NCI-H1417 treated with DMSO at 0.1 percent for 48 hours (cell line): ENCODE measurements around the gene TNNI3K.

Experiments used
- DNase-seq: peaks from one replicate; lab custom pipeline; 2025; lab: John Stamatoyannopoulos, UW

TNNI3K gene

GRCh38 chr1:74434321-74434720 is 199.1 kb downstream of the TNNI3K start:
- DNase-seq, result no peak

GRCh38 chr1:74436078-74436477 is 200.9 kb downstream of the TNNI3K start:
- peak; percentile 7 for DNase-seq

- DNase-seq, result no peak
Observed at GRCh38 chr1:74437035-74437434, 201.8 kb downstream of the TNNI3K start.

- DNase-seq, result no peak
Observed at GRCh38 chr1:74452035-74452434, 216.8 kb downstream of the TNNI3K start.

GRCh38 chr1:74453277-74453676 is 218.1 kb downstream of the TNNI3K start:
- no peak for DNase-seq

GRCh38 chr1:74455390-74455789 is 220.2 kb downstream of the TNNI3K start:
- no peak for DNase-seq

GRCh38 chr1:74457253-74457652 is 222.1 kb downstream of the TNNI3K start:
- no peak for DNase-seq

- no peak for DNase-seq
Observed at GRCh38 chr1:74463333-74463988, 228.3 kb downstream of the TNNI3K start.

- no peak for DNase-seq
Observed at GRCh38 chr1:74464037-74464436, 228.8 kb downstream of the TNNI3K start.

GRCh38 chr1:74465193-74465681 is 230.1 kb downstream of the TNNI3K start:
- no peak for DNase-seq

- peak; percentile 58 for DNase-seq
Observed at GRCh38 chr1:74467786-74468377, 232.7 kb downstream of the TNNI3K start.

- no peak for DNase-seq
Observed at GRCh38 chr1:74468982-74469603, 233.9 kb downstream of the TNNI3K start.

- no peak for DNase-seq
Observed at GRCh38 chr1:74470251-74470650, 235.1 kb downstream of the TNNI3K start.

GRCh38 chr1:74470936-74471335 is 235.7 kb downstream of the TNNI3K start:
- DNase-seq, result no peak

- DNase-seq, result no peak
Observed at GRCh38 chr1:74471470-74471869, 236.3 kb downstream of the TNNI3K start.

GRCh38 chr1:74474585-74474984 is 239.4 kb downstream of the TNNI3K start:
- no peak for DNase-seq

GRCh38 chr1:74478979-74479378 is 243.8 kb downstream of the TNNI3K start:
- DNase-seq, result no peak

- DNase-seq, result no peak
Observed at GRCh38 chr1:74480068-74480467, 244.9 kb downstream of the TNNI3K start.

GRCh38 chr1:74481607-74482006 is 246.4 kb downstream of the TNNI3K start:
- DNase-seq, result no peak

GRCh38 chr1:74485622-74486021 is 250.4 kb downstream of the TNNI3K start:
- no peak for DNase-seq

- no peak for DNase-seq
Observed at GRCh38 chr1:74486036-74486435, 250.8 kb downstream of the TNNI3K start.

- no peak for DNase-seq
Observed at GRCh38 chr1:74496669-74497068, 261.5 kb downstream of the TNNI3K start.

GRCh38 chr1:74498901-74499300 is 263.7 kb downstream of the TNNI3K start:
- no peak for DNase-seq
